GM18520 (cell line): ENCODE data around the gene DCN.
A peak's percentile ranks its signal among the peaks of the same experiment; 100 is the strongest.

Experiments used
- ATAC-seq: cut with Tn5 transposase; IDR thresholded peaks from one replicate; pipeline ENCODE4 v1.9.1; 2021; ENCODE audit not compliant: unreplicated experiment

Gene DCN

DNA sequence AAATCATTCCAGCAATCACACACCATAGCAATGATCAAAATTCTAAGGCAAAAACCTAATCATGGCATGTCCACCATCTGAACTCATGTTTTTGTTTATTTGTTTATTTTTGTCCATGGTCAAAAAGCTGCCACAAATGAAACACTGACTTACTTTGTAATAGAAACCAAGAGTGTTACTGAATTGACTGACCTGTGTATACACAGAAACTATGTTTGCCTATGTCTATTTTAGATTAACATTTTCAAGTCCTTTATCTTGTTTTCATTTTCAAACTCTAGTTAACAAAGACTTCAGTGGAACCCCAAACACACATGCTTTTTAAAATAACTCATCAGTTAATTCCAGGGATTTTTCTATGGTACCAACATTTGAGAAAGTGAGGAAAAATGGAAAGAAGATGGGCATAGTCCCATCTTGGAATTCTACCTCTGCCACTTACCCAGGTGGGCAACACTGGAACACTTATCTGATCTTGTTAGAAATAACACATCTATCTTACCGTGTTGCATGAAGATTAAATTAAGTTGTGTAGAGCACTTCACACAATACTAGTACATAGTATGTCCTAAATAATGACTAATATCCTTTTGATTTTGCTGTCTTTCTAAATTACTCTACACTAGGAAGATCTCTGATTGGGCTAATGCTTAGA is 77.7 kb downstream of the DCN start:
- ATAC-seq = peak; percentile 68

DNA sequence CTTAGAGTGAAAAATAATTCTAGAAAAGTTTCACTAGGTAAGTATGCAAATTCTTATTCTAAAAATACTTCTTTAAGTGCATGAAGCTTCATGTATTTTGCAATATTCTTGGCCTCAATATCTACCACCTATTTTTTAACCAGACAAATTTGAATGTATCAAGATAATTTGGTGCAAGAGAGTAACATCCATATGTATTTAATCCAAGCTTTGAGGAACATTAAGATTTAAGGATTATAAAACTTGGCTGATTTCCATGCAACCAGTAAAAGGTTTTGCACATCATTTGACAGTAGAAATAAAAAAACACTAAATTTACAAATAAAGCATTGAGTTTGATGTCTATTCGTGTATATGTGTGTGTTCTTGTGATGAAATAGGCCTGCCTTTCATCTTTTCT is 79.0 kb downstream of the DCN start:
- no peak for ATAC-seq

GRCh38 chr12:91103101-91103500 is 79.5 kb downstream of the DCN start:
- ATAC-seq = no peak

DNA sequence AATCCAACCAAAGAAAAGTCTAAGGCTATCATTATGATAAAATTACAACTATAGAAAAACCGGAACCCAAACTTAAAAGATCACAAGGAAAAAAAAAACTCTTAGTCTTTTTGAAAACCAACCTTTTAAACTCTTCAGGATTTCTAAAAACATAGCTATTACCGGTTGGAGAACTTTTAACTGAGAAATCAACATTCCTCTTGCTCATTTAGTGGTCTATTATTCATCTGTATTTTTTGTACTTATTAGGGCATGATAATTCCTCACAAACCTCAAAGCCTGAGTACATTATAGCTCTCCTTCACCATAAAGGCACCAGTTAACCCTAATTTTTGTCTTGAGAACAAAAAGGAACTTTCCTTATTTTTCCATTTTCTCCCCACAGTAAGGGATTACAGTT is 81.7 kb downstream of the DCN start:
- no peak for ATAC-seq

GRCh38 chr12:91099836-91100235 is 82.8 kb downstream of the DCN start:
- ATAC-seq = no peak

- no peak for ATAC-seq
These were observed 83.3 kb downstream of the DCN start for GRCh38 chr12:91099341-91099740.

- ATAC-seq = no peak
These were observed 83.7 kb downstream of the DCN start for GRCh38 chr12:91098941-91099340.

DNA sequence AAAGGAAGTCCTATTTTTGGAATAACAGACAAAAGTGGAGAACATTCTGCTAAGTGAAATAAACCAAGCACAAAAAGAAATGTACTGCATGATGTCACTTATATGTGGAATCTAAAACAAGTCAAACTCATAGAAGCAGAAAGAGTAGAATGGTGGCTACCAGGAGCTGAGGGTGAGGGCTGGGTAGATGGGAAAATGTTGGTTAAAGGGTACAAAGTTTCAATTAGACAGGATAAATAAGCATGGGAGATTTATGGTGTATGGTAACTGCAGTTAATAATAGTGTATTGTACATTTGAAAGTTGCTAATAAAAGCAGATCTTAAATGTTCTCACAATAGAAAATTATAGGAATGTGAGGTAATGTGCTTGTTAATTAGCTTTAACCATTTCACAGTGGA is 84.2 kb downstream of the DCN start:
- no peak for ATAC-seq

GRCh38 chr12:91094957-91095356 is 87.7 kb downstream of the DCN start:
- ATAC-seq = no peak

DNA sequence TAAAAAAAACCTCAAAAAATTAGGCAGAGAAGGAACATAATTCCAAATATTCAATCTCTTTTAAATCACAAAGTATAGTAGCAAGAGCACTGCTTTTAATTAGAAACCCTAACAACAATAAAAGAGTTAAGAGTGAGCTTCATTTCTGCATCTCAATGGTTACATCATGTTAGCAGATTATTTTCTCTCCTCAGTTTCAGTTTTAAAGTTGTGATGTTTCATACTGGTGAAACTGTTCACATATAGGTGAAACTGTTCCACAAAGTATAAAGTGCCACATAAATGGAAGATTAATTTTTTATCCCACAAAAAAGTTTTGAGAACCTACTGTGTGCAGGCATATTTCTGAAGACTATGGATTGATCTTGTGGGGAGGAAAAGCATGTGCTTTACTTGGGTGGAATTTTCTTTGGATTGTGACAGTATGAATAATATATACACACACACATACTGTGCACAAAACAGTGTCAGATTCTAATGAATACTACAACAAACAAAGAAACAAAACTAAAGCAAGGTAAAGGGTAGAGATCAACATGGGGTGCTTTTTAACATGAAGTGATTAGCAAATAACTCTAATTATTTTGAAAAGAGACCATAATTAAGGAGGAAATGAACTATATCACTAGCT is 88.5 kb downstream of the DCN start:
- no peak for ATAC-seq

GRCh38 chr12:91093341-91093740 is 89.3 kb downstream of the DCN start:
- ATAC-seq = no peak

DNA sequence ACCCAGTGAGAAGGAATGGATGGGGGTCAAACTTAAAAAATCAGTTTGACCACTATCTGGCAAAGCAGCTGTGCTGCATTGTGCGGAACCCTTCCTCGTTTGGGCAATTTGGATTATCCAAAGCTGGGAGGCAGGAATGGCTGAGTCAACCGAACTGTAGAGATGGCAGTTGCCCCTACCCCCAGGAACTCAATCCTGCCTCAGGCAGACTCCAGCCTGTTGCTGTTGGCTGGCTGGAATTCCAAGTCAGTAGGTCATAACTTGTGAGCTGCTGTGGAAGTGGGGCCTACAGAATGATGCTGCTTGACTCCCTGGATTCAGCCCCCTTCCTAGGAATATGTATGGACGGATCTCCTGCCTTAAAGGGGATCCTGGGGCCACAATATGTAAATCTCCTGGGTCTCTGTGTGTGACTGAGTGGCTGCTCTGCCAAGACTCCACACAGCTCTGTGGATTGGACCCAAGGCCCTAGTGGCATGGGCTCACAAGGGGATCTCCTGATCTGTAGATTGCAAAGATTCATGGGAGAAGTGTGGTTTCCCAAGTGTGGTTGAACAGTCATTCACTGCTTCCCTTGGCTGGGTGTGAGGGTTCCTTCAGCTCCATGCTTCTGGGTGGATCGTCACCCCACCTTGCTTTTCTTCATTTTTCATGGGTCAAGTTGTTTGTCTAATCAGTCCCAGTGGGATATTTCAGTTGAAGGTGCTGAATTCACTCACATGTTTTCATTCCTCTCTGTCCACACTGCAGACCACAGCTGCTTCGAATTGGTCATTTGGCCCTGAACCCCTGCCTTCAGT is 90.5 kb downstream of the DCN start:
- no peak for ATAC-seq
